H1 (cell line): ENCODE data around the gene PTCSC3. TPM values are rescaled to one million over a fixed set of nuclear protein-coding genes. Genes with fewer than 3 reads are reported as not detected.

Source experiments
- CTCF ChIA-PET: fragments of 300-600 bp; sonication (Branson Sonifier 250); formaldehyde crosslinking; loops from one replicate; lab custom pipeline; 2021; ENCODE audit not compliant: partially characterized antibody; lab: Charles Lee
- POLR2A ChIA-PET: fragments of 300-600 bp; sonication (Branson Sonifier 250); formaldehyde crosslinking; loops from one replicate; lab custom pipeline; 2021; ENCODE audit warnings: inconsistent platforms; ENCODE audit not compliant: partially characterized antibody; lab: Charles Lee
- DNase-seq, 2 experiments: peaks; one replicate each; pipeline versions ENCODE4 v3.0.0 to v3.0.0-alpha.2; 2010 to 2022; ENCODE audit warnings: low spot score in 2 of 2, low read depth in 1 of 2, mixed read lengths in 1 of 2
- FAIRE-seq: peaks from 2 replicates; lab custom pipeline; 2011; peaks lifted over from hg19 to GRCh38; lab: Jason Lieb, UNC
- H2AFZ ChIP-seq: 2 replicates; pipeline ENCODE4 v1.8.1; 2012; ENCODE audit warnings: low read length, inconsistent platforms
- H2AK5ac ChIP-seq: 2 replicates; pipeline ENCODE4 v1.6.1; 2013; ENCODE audit warnings: low read depth, low read length
- H2BK120ac ChIP-seq: replicated peaks from 2 replicates; pipeline ENCODE3; 2013; ENCODE audit warnings: low read depth, low read length, inconsistent platforms
- H2BK12ac ChIP-seq: 2 replicates; pipeline ENCODE4 v1.6.1; 2013; ENCODE audit warnings: low read depth, low read length
- H2BK15ac ChIP-seq: 2 replicates; pipeline ENCODE4 v1.6.1; 2013; ENCODE audit warnings: low read length
- H2BK20ac ChIP-seq: 2 replicates; pipeline ENCODE4 v1.6.1; 2013; ENCODE audit warnings: low read length
- H2BK5ac ChIP-seq: 2 replicates; pipeline ENCODE4 v1.6.1; 2013; ENCODE audit warnings: low read depth, low read length
- H3K14ac ChIP-seq: 2 replicates; pipeline ENCODE4 v1.6.1; 2013; ENCODE audit warnings: inconsistent platforms; ENCODE audit not compliant: insufficient read length
- H3K18ac ChIP-seq: 2 replicates; pipeline ENCODE4 v1.6.1; 2013; ENCODE audit warnings: low read length; ENCODE audit errors: extremely low read depth
- H3K23ac ChIP-seq: 2 replicates; pipeline ENCODE4 v1.6.1; 2013; ENCODE audit warnings: inconsistent platforms; ENCODE audit not compliant: insufficient read length
- H3K23me2 ChIP-seq: 2 replicates; pipeline ENCODE4 v1.6.1; 2013; ENCODE audit warnings: low read depth, low read length
- H3K27ac ChIP-seq: 2 replicates; pipeline ENCODE4 v1.6.1; 2011; ENCODE audit warnings: low read depth, low read length, inconsistent platforms
- H3K27me3 ChIP-seq, 4 experiments: replicated peaks in 1 of 4; 1 replicate in 1 of 4; 2 replicates in 3 of 4; pipeline versions ENCODE4 v1.6.1 to v1.8.1; 2011 to 2013; ENCODE audit warnings: low read length in 3 of 4, mild to moderate bottlenecking in 3 of 4, inconsistent platforms in 2 of 4, mixed read lengths in 2 of 4, moderate library complexity in 1 of 4; ENCODE audit not compliant: control insufficient read depth in 3 of 4, insufficient read depth in 3 of 4; ENCODE audit errors: extremely low read depth in 1 of 4
- H3K36me3 ChIP-seq, 4 experiments: 2 replicates each; pipeline versions ENCODE4 v1.6.1 to v1.8.1; 2011 to 2013; ENCODE audit warnings: mild to moderate bottlenecking in 4 of 4, low read length in 3 of 4, moderate library complexity in 2 of 4, control low read depth in 1 of 4, inconsistent platforms in 1 of 4; ENCODE audit not compliant: insufficient read depth in 4 of 4, control insufficient read depth in 2 of 4
- H3K4ac ChIP-seq: replicated peaks from 2 replicates; pipeline ENCODE3; 2013; ENCODE audit warnings: low read length, low read depth, mixed read lengths, inconsistent platforms; ENCODE audit not compliant: insufficient read length
- H3K4me1 ChIP-seq, 4 experiments: replicated peaks in 1 of 4; 1 replicate in 1 of 4; 2 replicates in 3 of 4; pipeline versions ENCODE4 v1.6.1 to v1.8.1; 2011 to 2013; ENCODE audit warnings: low read length in 3 of 4, inconsistent platforms in 2 of 4, mixed read lengths in 1 of 4; ENCODE audit not compliant: insufficient read depth in 4 of 4, control insufficient read depth in 3 of 4
- H3K4me2 ChIP-seq, 2 experiments: 2 replicates each; pipeline versions ENCODE4 v1.6.1 to v1.8.1; 2011 to 2013; ENCODE audit warnings: low read depth in 2 of 2, low read length in 2 of 2, control low read depth in 1 of 2, inconsistent platforms in 1 of 2, mild to moderate bottlenecking in 1 of 2; ENCODE audit not compliant: insufficient read depth in 1 of 2
- H3K4me3 ChIP-seq, 4 experiments: fragments of 200-600, 300-600 bp in 1 of 4; sonication (generic), shearing (Covaris generic), sonication (Bioruptor Twin) in 1 of 4; 2 replicates each; pipeline versions ENCODE4 v1.5.1 to v1.8.1; 2011 to 2016; ENCODE audit warnings: low read length in 4 of 4, low read depth in 3 of 4, control low read depth in 2 of 4, inconsistent platforms in 2 of 4, mild to moderate bottlenecking in 2 of 4, mixed read lengths in 1 of 4, moderate library complexity in 1 of 4; ENCODE audit not compliant: insufficient read depth in 2 of 4; ENCODE audit errors: extremely low read depth in 1 of 4
- H3K56ac ChIP-seq: replicated peaks from 2 replicates; pipeline ENCODE3; 2013; ENCODE audit warnings: low read depth, mild to moderate bottlenecking, mixed read lengths, low read length, inconsistent platforms; ENCODE audit not compliant: insufficient read length
- H3K79me1 ChIP-seq: 2 replicates; pipeline ENCODE4 v1.6.1; 2013; ENCODE audit warnings: low read depth, low read length, control low read depth
- H3K79me2 ChIP-seq, 2 experiments: 2 replicates each; pipeline versions ENCODE4 v1.6.1 to v1.8.1; 2012 to 2013; ENCODE audit warnings: low read length in 2 of 2, mild to moderate bottlenecking in 2 of 2, inconsistent platforms in 1 of 2; ENCODE audit not compliant: insufficient read depth in 2 of 2, control insufficient read depth in 1 of 2
- H3K9ac ChIP-seq, 4 experiments: replicated peaks in 1 of 4; 1 replicate in 1 of 4; 2 replicates in 3 of 4; pipeline versions ENCODE4 v1.6.1 to v1.8.1; 2011 to 2013; ENCODE audit warnings: low read depth in 3 of 4, low read length in 3 of 4, control low read depth in 2 of 4, mild to moderate bottlenecking in 2 of 4, moderate library complexity in 2 of 4, inconsistent platforms in 1 of 4; ENCODE audit errors: extremely low read depth in 1 of 4
- H3K9me3 ChIP-seq, 2 experiments: 2 replicates each; pipeline versions ENCODE4 v1.6.1 to v1.8.1; 2012 to 2013; ENCODE audit warnings: mild to moderate bottlenecking in 2 of 2, moderate library complexity in 2 of 2, control low read depth in 1 of 2, inconsistent platforms in 1 of 2, low read depth in 1 of 2, low read length in 1 of 2, mixed read lengths in 1 of 2; ENCODE audit not compliant: insufficient read depth in 2 of 2
- H4K20me1 ChIP-seq, 2 experiments: replicated peaks in 1 of 2; 2 replicates each; pipeline versions ENCODE3 to v1.8.1; 2011 to 2013; ENCODE audit warnings: inconsistent platforms in 2 of 2, low read length in 2 of 2, mild to moderate bottlenecking in 1 of 2; ENCODE audit not compliant: insufficient read depth in 2 of 2, control insufficient read depth in 1 of 2
- H4K5ac ChIP-seq: 2 replicates; pipeline ENCODE4 v1.6.1; 2013; ENCODE audit warnings: low read length, low read depth, mixed read lengths, inconsistent platforms; ENCODE audit not compliant: insufficient read length
- H4K8ac ChIP-seq: 2 replicates; pipeline ENCODE4 v1.8.0; 2013; ENCODE audit warnings: mild to moderate bottlenecking, moderate library complexity, low read length, inconsistent platforms; ENCODE audit not compliant: insufficient read depth; ENCODE audit errors: extremely low read depth
- H4K91ac ChIP-seq: replicated peaks from 2 replicates; pipeline ENCODE3; 2013; ENCODE audit warnings: low read length, mixed read lengths, inconsistent platforms; ENCODE audit not compliant: insufficient read length
- EGR1 ChIP-seq: IDR thresholded peaks from 2 replicates; pipeline ENCODE4 v1.6.1; 2011; ENCODE audit warnings: low read depth, low read length, borderline replicate concordance
- FOSL1 ChIP-seq: IDR thresholded peaks from 2 replicates; pipeline ENCODE4 v1.6.1; 2011; ENCODE audit warnings: mild to moderate bottlenecking, low read depth, low read length, moderate library complexity; ENCODE audit not compliant: insufficient read depth
- HDAC6 ChIP-seq: IDR thresholded peaks from one replicate; pipeline ENCODE4 v1.7.1; 2012; ENCODE audit warnings: low read depth, mild to moderate bottlenecking, inconsistent platforms, low read length, moderate library complexity
- JUND ChIP-seq: IDR thresholded peaks from 2 replicates; pipeline ENCODE4 v1.6.1; 2011; ENCODE audit warnings: mild to moderate bottlenecking, improper control_type of control experiment, low read length
- POLR2AphosphoS5 ChIP-seq: IDR thresholded peaks from 2 replicates; pipeline ENCODE4 v1.6.1; 2011; ENCODE audit warnings: low read depth, low read length
- SAP30 ChIP-seq: fragments of 300-600 bp; sonication (generic); IDR thresholded peaks from 2 replicates; pipeline ENCODE4 v1.7.1; 2012; ENCODE audit warnings: low read length, moderate library complexity, mild to moderate bottlenecking, inconsistent platforms; ENCODE audit not compliant: insufficient read depth, insufficient replicate concordance
- SP4 ChIP-seq: IDR thresholded peaks from 2 replicates; pipeline ENCODE4 v1.6.1; 2012; ENCODE audit warnings: low read length, inconsistent platforms
- WGBS, 2 experiments: shearing (Covaris generic) in 1 of 2; methylation state at CpG; one replicate each; pipeline versions ENCODE4 v1.1.6 to v1.1.7; 2013 to 2015; ENCODE audit warnings: low lambda C conversion rate in 2 of 2, mixed read lengths in 2 of 2, inconsistent platforms in 1 of 2, low coverage in 1 of 2, missing lambda C conversion rate in 1 of 2; ENCODE audit not compliant: insufficient replicate concordance in 2 of 2, insufficient coverage in 1 of 2, insufficient read length in 1 of 2; ENCODE audit errors: extremely low coverage in 1 of 2, missing lambda C conversion rate in 1 of 2; 5-methylcytosine and 5-hydroxymethylcytosine counted together
- polyA plus RNA-seq, 7 experiments: library from polyadenylated mRNA; depleted of rRNA in 3 of 7; stranded (reverse) in 5 of 7; unstranded in 2 of 7; fragments of >200 nt in 5 of 7; fragments of 200-250 nt in 2 of 7; gene quantifications; 1 replicate in 5 of 7; 2 replicates in 1 of 7; 4 replicates in 1 of 7; pipeline versions ENCODE4 v1.2.1 to v1.2.3, GENCODE V29; 2011 to 2013; ENCODE audit warnings: missing spikeins in 2 of 7, mixed read lengths in 2 of 7
- total RNA-seq: library from RNA; stranded (reverse); fragmentation: NEBNext Ultra II Directional; extraction: Animal tissue kit (Norgen Biotek cat#: 25700); gene quantifications from 2 replicates; pipeline ENCODE4 v1.2.1, GENCODE V29; 2021

Gene PTCSC3
- total and polyA plus RNA-seq, 2 of the 8 experiments (the other 6 are each of a cell fraction or from before 2014, with no cell fraction given): not detected

GRCh38 chr14:36177489-36177888 is 967 bp upstream of the PTCSC3 start:
- Histone ChIP-seq H3K23ac (no peak overlapping the region), H2BK15ac (no peak overlapping the region), H3K4me1 (no peaks in the 10 kb centered on the region), H3K14ac (no peak overlapping the region), H4K20me1 (no peaks in the 10 kb centered on the region), H2BK20ac (no peak overlapping the region), H3K27ac (no peak overlapping the region), H3K36me3 (no peaks in the 10 kb centered on the region), H3K4me3 (no peak overlapping the region), H3K4ac (no peak overlapping the region), H2BK12ac (no peak overlapping the region), H2AK5ac (no peak overlapping the region), H2BK120ac (no peak overlapping the region), H3K4me2 (no peak overlapping the region)
- DNase-seq (no peak), FAIRE-seq (no peak)
- WGBS, 2 experiments: 40% methylated on average over 1 of the region's 1 CpG; no CpG with 5 or more reads in 1 of the 2 experiments
- CTCF ChIA-PET: interaction anchor here (1.5 to 1.8 kb wide), 2 partner anchors 14 to 72 kb away, joined by 3 to 4 read pairs; no protein-coding TSS in a partner anchor
- TF ChIP-seq FOSL1: no peak
- TF ChIP-seq SAP30: no peak
- TF ChIP-seq EGR1: no peak
- no peak for TF ChIP-seq POLR2AphosphoS5
- no peak for TF ChIP-seq JUND
- no peak for TF ChIP-seq HDAC6
- TF ChIP-seq SP4: no peak
- TF ChIP-seq, all 59 proteins: peak for 0
- Histone ChIP-seq H4K5ac (no peak overlapping the region), H4K91ac (no peak overlapping the region), H3K9me3 (no peaks in the 10 kb centered on the region), H3K9ac (no peak overlapping the region), H3K18ac (no peak overlapping the region), H2BK5ac (no peak overlapping the region), H3K79me2 (no peaks in the 10 kb centered on the region), H4K8ac (no peak overlapping the region), H2AFZ (no peak overlapping the region), H3K23me2 (no peaks in the 10 kb centered on the region), H3K56ac (no peak overlapping the region), H3K79me1 (no peaks in the 10 kb centered on the region), H3K27me3 (no peaks in the 10 kb centered on the region)
- POLR2A ChIA-PET: no interaction called here
